Stomach smooth muscle (tissue), 2 donors: ENCODE results near the gene SBK3.
"Not testable (repeated sequence)": the region's sequence is repeated elsewhere in the genome, so short reads cannot be mapped to it uniquely, and the experiment has no call there.

Experiments used
- H3K27ac ChIP-seq: one replicate; pipeline ENCODE4 v1.7.0; 2013; ENCODE audit warnings: mild to moderate bottlenecking, low read length, inconsistent platforms
- H3K27me3 ChIP-seq, 2 donors: one replicate each; pipeline ENCODE4 v1.7.0; 2013; ENCODE audit warnings: low read length in 2 of 2; ENCODE audit not compliant: insufficient read depth in 2 of 2, control insufficient read depth in 1 of 2
- H3K36me3 ChIP-seq, 2 donors: one replicate each; pipeline ENCODE4 v1.7.0; 2013; ENCODE audit warnings: low read length in 2 of 2; ENCODE audit not compliant: control insufficient read depth in 2 of 2, insufficient read depth in 2 of 2
- H3K4me1 ChIP-seq: one replicate; pipeline ENCODE4 v1.7.0; 2013; ENCODE audit warnings: low read length; ENCODE audit not compliant: control insufficient read depth, insufficient read depth
- H3K4me3 ChIP-seq, 2 donors: one replicate each; pipeline ENCODE4 v1.7.0; 2013; ENCODE audit warnings: low read length in 2 of 2
- H3K9ac ChIP-seq, 2 donors: one replicate each; pipeline ENCODE4 v1.7.0; 2013; ENCODE audit warnings: low read length in 2 of 2, mild to moderate bottlenecking in 1 of 2
- H3K9me3 ChIP-seq, 2 donors: one replicate each; pipeline ENCODE4 v1.7.0; 2013; ENCODE audit warnings: low read length in 2 of 2; ENCODE audit not compliant: control insufficient read depth in 2 of 2
- donor health status: healthy.
- donor health status: Pancreatic carcinoma.

The SBK3 gene

GRCh38 chr19:55583897-55584296 lies 38.6 kb upstream of the SBK3 start:
- not testable (repeated sequence) for H3K27ac ChIP-seq, H3K27me3 ChIP-seq, H3K36me3 ChIP-seq, H3K4me3 ChIP-seq, H3K9me3 ChIP-seq, H3K9ac ChIP-seq
- peaks cover 38% of the 10 kb centered on the region for H3K4me1 ChIP-seq

GRCh38 chr19:55582284-55582683 lies 36.9 kb upstream of the SBK3 start:
- not testable (repeated sequence) for H3K27ac ChIP-seq, H3K27me3 ChIP-seq, H3K4me3 ChIP-seq, H3K9me3 ChIP-seq, H3K36me3 ChIP-seq, H3K9ac ChIP-seq
- peaks cover 35% of the 10 kb centered on the region for H3K4me1 ChIP-seq

- Histone ChIP-seq H3K27me3 (peaks cover 0 to 4% of the 10 kb centered on the region in 2 donors), H3K9me3 (no peaks in the 10 kb centered on the region), H3K4me1 (peaks cover 30% of the 10 kb centered on the region), H3K27ac (peak overlapping the region; percentile 75), H3K9ac (no peak overlapping the region), H3K36me3 (peaks cover 4% of the 10 kb centered on the region in 2 donors), H3K4me3 (peak overlapping the region in 1 of 2 donors; percentile 82)
These were observed 36.5 kb upstream of the SBK3 start for GRCh38 chr19:55581823-55582223.

GRCh38 chr19:55581145-55581822 lies 35.9 kb upstream of the SBK3 start:
- Histone ChIP-seq H3K36me3 (peaks cover 4% of the 10 kb centered on the region in 2 donors), H3K9ac (peak overlapping the region; percentile 65 to 80)

DNA sequence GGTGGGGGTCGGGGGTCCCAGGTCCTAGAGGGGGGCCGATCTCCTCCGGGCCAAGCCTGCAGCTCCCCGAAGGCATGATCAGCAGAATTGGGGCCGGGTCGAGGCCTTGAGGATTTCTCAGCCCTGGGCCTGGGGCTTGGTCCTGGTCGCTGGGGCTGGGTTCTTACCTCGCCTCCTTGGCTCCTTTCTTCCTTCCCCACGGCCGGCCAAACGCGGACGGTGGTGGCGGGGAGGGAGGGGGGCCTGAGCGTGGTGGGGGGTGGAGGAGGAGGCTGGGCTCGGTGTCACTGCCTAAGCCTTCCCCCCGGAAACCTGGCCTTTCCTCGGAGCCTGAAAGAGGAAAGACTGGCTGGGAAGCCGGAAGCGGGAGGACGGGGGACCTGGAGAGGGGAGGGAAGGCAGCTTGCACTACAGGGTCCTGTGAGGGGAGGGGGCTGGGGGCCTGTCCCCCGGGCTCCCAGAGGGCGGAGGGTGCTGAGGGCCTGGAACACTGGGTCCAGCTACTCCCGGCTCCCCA lies 35.3 kb upstream of the SBK3 start, which contains the start of gene ZNF579:
Gene ZNF579 (minus strand): TSS at position 221 of the 517 bp plus-strand sequence. CDS start 1,209 bp downstream, outside the sequence.
- peak within 1 kb of the TSS; percentile 72 to 82 for H3K4me3 ChIP-seq
- peaks cover 0 to 2% of the 10 kb centered on the region in 2 donors for H3K27me3 ChIP-seq
- H3K9ac ChIP-seq: peak within 1 kb of the TSS; percentile 65 to 80
- peaks cover 20% of the 10 kb centered on the region for H3K4me1 ChIP-seq
- peaks cover 4% of the 10 kb centered on the region in 2 donors for H3K36me3 ChIP-seq
- H3K27ac ChIP-seq: peak within 1 kb of the TSS; percentile 75
- H3K9me3 ChIP-seq: no peaks in the 10 kb centered on the region

More at GRCh38 chr19:55581145-55581822, 35.9 kb upstream of the SBK3 start:
- Histone ChIP-seq H3K27ac (peak overlapping the region; percentile 75), H3K9me3 (no peaks in the 10 kb centered on the region), H3K4me3 (peak overlapping the region; percentile 72 to 82), H3K4me1 (peaks cover 25% of the 10 kb centered on the region), H3K27me3 (peaks cover 0 to 2% of the 10 kb centered on the region in 2 donors)

GRCh38 chr19:55579766-55580621 lies 34.7 kb upstream of the SBK3 start:
- H3K9me3 ChIP-seq: no peaks in the 10 kb centered on the region
- H3K27ac ChIP-seq: peak overlapping the region; percentile 75

GRCh38 chr19:55578761-55579747 lies 33.7 kb upstream of the SBK3 start:
- Histone ChIP-seq H3K9me3 (no peaks in the 10 kb centered on the region), H3K27me3 (no peaks in the 10 kb centered on the region), H3K4me3 (peak overlapping the region; percentile 72 to 82), H3K27ac (no peak overlapping the region), H3K36me3 (peaks cover 4% of the 10 kb centered on the region in 2 donors), H3K9ac (peak overlapping the region in 1 of 2 donors; percentile 65), H3K4me1 (peaks cover 20% of the 10 kb centered on the region)

More at GRCh38 chr19:55579766-55580621, 34.7 kb upstream of the SBK3 start:
- H3K4me1 ChIP-seq: peaks cover 20% of the 10 kb centered on the region
- H3K4me3 ChIP-seq: peak overlapping the region; percentile 72 to 82
- peaks cover 0 to 2% of the 10 kb centered on the region in 2 donors for H3K27me3 ChIP-seq
- peak overlapping the region; percentile 65 to 79 for H3K9ac ChIP-seq
- H3K36me3 ChIP-seq: peaks cover 4% of the 10 kb centered on the region in 2 donors

GRCh38 chr19:55578031-55578760 lies 32.9 kb upstream of the SBK3 start:
- no peaks in the 10 kb centered on the region for H3K27me3 ChIP-seq
- H3K36me3 ChIP-seq: peaks cover 4% of the 10 kb centered on the region in 2 donors
- no peak overlapping the region for H3K9ac ChIP-seq
- H3K4me3 ChIP-seq: no peak overlapping the region
- H3K9me3 ChIP-seq: no peaks in the 10 kb centered on the region
- no peak overlapping the region for H3K27ac ChIP-seq
- H3K4me1 ChIP-seq: peaks cover 20% of the 10 kb centered on the region

DNA sequence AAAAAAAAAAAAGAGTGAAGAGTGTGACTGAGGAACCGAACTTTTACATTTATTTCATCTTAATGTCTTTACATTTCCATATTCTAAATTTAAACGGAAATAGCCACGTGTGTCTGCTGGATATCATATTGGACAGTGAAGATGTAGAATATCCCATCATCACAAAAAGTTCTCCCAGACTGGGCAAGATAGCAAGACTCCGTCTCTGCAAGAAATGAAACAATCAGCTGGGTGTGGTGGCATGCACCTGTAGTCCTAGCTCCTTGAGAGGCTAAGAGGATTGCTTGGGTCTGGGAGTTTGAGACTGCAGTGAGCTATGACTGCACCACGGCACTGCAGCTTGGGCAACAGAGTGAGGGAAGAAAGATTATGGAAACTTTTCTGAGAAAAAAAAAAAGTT lies 31.4 kb upstream of the SBK3 start:
- H3K36me3 ChIP-seq: peaks cover 4% of the 10 kb centered on the region in 2 donors
- H3K27ac ChIP-seq: no peak overlapping the region
- H3K4me3 ChIP-seq: no peak overlapping the region
- H3K27me3 ChIP-seq: no peaks in the 10 kb centered on the region
- H3K9ac ChIP-seq: no peak overlapping the region
- H3K4me1 ChIP-seq: peaks cover 16% of the 10 kb centered on the region
- H3K9me3 ChIP-seq: no peaks in the 10 kb centered on the region
